Suprapubic skin (tissue), 4 donors: Measurements from ENCODE around the gene SLC40A1.

Experiments
- CTCF ChIP-seq, 2 donors: fragments of 200-600 bp in 1 of 2; fragments of 450-650 bp in 1 of 2; sonication (generic) in 1 of 2; IDR thresholded peaks; one replicate each; pipeline ENCODE4 v1.5.1; 2016 to 2019; ENCODE audit warnings: antibody characterized with exemption in 2 of 2, mild to moderate bottlenecking in 1 of 2, moderate library complexity in 1 of 2
- EP300 ChIP-seq: sonication (generic); formaldehyde crosslinking; IDR thresholded peaks from one replicate; pipeline ENCODE4 v1.6.1; 2017; ENCODE audit warnings: antibody characterized with exemption
- POLR2A ChIP-seq, 2 donors: fragments of 450-650 bp; IDR thresholded peaks; one replicate each; pipeline ENCODE4 v1.6.1; 2017; ENCODE audit warnings: antibody characterized with exemption in 2 of 2, mild to moderate bottlenecking in 2 of 2, moderate library complexity in 2 of 2
- POLR2AphosphoS5 ChIP-seq, 3 donors: sonication (generic); formaldehyde crosslinking; IDR thresholded peaks; one replicate each; pipeline ENCODE4 v1.6.1; 2017; ENCODE audit warnings: antibody characterized with exemption in 3 of 3

DNA sequence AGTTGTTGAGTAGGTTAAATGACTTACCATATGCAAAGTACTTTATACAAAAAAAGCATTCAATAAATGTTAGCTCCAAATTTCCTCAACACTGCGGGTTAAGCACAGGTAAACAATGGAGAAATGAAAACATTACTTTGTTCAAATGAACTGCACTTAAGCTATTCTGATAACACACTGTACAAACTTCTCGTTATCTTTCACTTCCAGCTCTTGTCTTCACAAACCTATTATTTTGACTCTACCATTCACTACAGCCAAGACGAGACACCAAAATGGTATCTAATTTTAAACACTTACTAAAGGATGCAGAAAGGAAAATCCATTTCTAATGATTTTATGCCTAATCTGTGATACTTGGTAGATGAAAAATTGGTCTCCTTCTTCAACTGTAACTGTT, 43.8 kb downstream of the SLC40A1 start:
- TF ChIP-seq POLR2A (IDR thresholded peaks at IDR 0.05), result no peak
- no peak for TF ChIP-seq CTCF (IDR thresholded peaks at IDR 0.05)
- TF ChIP-seq EP300, result no peak
- no peak for TF ChIP-seq POLR2AphosphoS5 (IDR thresholded peaks at IDR 0.05)
